Activated naive CD4-positive, alpha-beta T cell treated with anti-CD3 and anti-CD28 coated beads, Interleukin-2, amount 50 U/mL, for 24 hours (primary cell): ENCODE measurements around the gene OR8K1.

Experiments used
- H3K27ac Mint-ChIP-seq: one replicate; pipeline ENCODE4 v1.8.0; 2021; ENCODE audit warnings: mild to moderate bottlenecking, mixed read lengths
- H3K27me3 Mint-ChIP-seq: one replicate; pipeline ENCODE4 v1.8.0; 2021; ENCODE audit warnings: mixed read lengths
- H3K36me3 Mint-ChIP-seq: one replicate; pipeline ENCODE4 v1.8.0; 2021; ENCODE audit warnings: mixed read lengths
- H3K4me1 Mint-ChIP-seq: one replicate; pipeline ENCODE4 v1.8.0; 2021; ENCODE audit warnings: mixed read lengths
- H3K4me3 Mint-ChIP-seq: one replicate; pipeline ENCODE4 v1.8.0; 2021; ENCODE audit warnings: mild to moderate bottlenecking, mixed read lengths
- H3K9me3 Mint-ChIP-seq: one replicate; pipeline ENCODE4 v1.8.0; 2021; ENCODE audit warnings: mixed read lengths

Gene OR8K1

DNA sequence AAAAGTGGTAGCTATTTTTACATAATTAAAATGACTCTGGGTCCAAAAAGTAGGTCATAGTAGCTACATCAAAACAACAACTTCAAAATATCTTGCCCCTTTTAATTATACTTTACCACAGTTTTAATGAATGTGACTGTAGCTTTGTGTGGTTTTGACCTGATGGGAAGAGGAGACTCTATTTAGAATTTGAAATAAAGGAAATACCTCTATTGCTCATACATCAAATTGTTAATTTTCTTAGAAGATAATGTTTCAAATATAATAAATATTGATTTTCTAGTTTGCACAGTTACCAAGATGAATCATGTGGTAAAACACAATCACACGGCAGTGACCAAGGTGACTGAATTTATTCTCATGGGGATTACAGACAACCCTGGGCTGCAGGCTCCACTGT, at the start of gene OR8K1:
Gene OR8K1, plus strand, starts transcription at position 301 of the 400 bp plus-strand sequence. Its CDS starts 0 bp downstream, at position 301.
- no peak within 1 kb of the TSS for H3K27ac Mint-ChIP-seq
- no peaks in the 10 kb centered on the region for H3K36me3 Mint-ChIP-seq
- H3K9me3 Mint-ChIP-seq: peaks cover 7% of the 10 kb centered on the region
- no peak within 1 kb of the TSS for H3K4me3 Mint-ChIP-seq
- H3K4me1 Mint-ChIP-seq: no peaks in the 10 kb centered on the region
- no peaks in the 10 kb centered on the region for H3K27me3 Mint-ChIP-seq

DNA sequence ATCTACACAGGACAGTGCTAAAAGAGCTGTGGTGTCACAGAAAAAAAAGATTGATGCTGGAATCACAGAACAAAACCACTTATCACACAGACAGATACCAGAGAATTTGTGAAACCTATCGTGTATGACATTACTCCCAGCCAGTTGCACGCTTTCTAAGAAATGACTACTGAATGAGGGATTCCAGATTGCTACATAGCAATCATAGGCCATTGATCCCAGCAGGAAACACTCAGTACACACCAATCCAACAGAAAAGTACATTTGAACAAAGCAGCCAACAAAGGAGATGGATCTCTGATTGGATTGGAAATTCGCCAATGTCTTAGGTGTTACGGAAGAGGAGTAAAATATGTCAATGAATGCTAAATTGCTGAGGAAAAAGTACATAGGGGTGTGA, 48.9 kb upstream of the OR8K1 start:
- peaks cover 12% of the 10 kb centered on the region for H3K9me3 Mint-ChIP-seq
- no peaks in the 10 kb centered on the region for H3K27me3 Mint-ChIP-seq
- H3K4me1 Mint-ChIP-seq: no peaks in the 10 kb centered on the region

DNA sequence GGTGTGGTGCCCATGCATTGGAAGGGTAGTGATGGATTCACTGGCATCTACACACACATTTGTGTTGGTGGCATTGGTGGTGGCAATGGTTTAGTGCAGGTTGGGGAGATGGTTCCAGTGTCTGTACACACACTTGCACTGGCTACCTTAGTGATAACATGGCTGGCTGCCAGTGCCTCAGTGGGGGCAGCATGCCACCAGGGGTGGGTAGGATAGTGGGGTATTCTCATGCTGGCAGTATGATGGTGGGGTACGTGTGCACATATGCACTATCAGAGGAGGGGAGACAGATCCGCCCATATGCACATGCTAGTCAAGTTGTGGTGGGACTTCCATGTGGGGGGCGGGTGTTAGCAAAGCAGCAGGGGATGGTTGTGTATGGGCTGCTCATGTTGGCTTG, 38.0 kb upstream of the OR8K1 start:
- H3K9me3 Mint-ChIP-seq: peaks cover 25% of the 10 kb centered on the region

More for the DNA sequence above, 48.9 kb upstream of the OR8K1 start:
- no peak overlapping the region for H3K4me3 Mint-ChIP-seq
- no peaks in the 10 kb centered on the region for H3K36me3 Mint-ChIP-seq
- no peak overlapping the region for H3K27ac Mint-ChIP-seq

DNA sequence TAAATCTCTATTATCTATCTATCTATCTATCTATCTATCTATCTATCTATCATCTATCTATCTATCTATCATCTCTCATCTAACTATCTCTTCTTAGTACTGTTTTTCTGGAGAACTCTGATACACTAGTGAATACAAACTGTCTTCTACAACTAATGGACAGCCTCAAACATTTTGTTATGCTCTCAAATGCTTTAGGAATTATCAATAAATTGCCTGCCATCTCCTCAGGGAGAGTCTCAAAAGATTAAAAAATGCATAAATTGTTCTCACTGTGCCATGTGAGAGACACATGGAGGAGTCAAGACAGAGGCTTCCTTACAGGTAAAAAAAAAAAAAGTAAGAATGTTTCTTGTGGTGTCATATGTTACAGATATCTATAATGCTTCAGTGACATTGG, 31.0 kb upstream of the OR8K1 start, which contains the start of gene OR8K3:
Gene OR8K3, plus strand, starts transcription at position 301 of the 400 bp plus-strand sequence. CDS start 3,163 bp downstream, outside the sequence.
- peaks cover 4% of the 10 kb centered on the region for H3K9me3 Mint-ChIP-seq
- H3K27me3 Mint-ChIP-seq: no peaks in the 10 kb centered on the region
- no peak within 1 kb of the TSS for H3K4me3 Mint-ChIP-seq
- no peak within 1 kb of the TSS for H3K27ac Mint-ChIP-seq
- H3K36me3 Mint-ChIP-seq: no peaks in the 10 kb centered on the region
- no peaks in the 10 kb centered on the region for H3K4me1 Mint-ChIP-seq

More for the DNA sequence above, 38.0 kb upstream of the OR8K1 start:
- Mint-ChIP-seq H3K4me1 (no peaks in the 10 kb centered on the region), H3K27me3 (no peaks in the 10 kb centered on the region), H3K4me3 (no peak overlapping the region), H3K36me3 (no peaks in the 10 kb centered on the region), H3K27ac (no peak overlapping the region)

DNA sequence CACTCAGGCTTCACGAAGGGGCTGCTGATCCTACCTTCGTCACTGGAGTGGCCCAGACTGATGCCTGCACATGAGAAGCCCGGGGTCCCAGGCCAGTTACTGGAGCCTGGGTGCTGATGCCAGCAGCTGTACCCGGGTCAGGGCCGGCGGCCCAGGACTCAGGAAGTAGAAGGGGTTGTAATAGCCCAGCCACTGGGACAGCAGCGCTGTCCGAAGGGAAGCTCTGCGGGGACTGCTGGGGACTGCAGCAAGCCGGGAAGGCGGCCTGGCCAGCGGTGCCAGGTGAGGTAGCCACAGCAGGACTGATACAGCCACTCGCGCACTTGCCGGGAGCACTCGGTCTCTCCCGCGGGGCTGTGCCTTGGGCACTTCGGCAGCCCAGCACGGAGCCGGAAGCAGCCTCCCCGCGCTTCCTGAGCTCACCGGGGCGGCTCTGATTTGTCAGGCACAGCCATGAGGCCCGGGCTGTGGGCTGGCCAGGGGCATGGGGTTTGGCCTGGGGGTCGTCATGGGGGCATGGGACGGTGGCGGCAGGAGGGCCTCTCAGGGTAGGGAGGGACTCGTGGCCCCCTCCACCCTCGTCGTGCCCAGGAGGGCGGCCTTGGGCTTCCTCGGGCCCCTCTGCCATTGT, 13.9 kb upstream of the OR8K1 start:
- H3K36me3 Mint-ChIP-seq: no peaks in the 10 kb centered on the region
- H3K4me3 Mint-ChIP-seq: no peak overlapping the region
- H3K27ac Mint-ChIP-seq: no peak overlapping the region
- H3K9me3 Mint-ChIP-seq: no peaks in the 10 kb centered on the region
- no peaks in the 10 kb centered on the region for H3K4me1 Mint-ChIP-seq
- H3K27me3 Mint-ChIP-seq: no peaks in the 10 kb centered on the region

DNA sequence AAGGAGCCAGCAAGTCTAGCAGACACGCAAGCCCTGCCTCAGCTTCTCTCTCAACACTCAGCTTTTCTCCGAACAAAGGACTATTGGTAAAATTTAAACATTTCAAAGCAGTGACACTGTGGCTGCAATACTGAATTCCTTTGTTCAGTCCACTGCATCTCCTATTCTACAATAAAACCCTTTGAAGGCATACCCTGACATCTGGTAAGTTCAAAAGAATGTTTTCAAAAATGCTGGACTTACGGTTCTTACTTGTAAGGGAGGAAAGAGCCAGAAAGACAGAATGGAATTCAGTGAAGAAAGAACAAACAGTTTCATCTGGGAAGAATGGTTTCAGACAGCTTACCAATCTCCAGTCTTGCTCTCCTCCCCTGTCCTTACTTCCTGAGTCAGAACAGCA, 12.7 kb upstream of the OR8K1 start:
- H3K4me3 Mint-ChIP-seq: no peak overlapping the region
- H3K36me3 Mint-ChIP-seq: no peaks in the 10 kb centered on the region
- H3K27me3 Mint-ChIP-seq: no peaks in the 10 kb centered on the region
- no peaks in the 10 kb centered on the region for H3K9me3 Mint-ChIP-seq
- no peaks in the 10 kb centered on the region for H3K4me1 Mint-ChIP-seq
- H3K27ac Mint-ChIP-seq: no peak overlapping the region

DNA sequence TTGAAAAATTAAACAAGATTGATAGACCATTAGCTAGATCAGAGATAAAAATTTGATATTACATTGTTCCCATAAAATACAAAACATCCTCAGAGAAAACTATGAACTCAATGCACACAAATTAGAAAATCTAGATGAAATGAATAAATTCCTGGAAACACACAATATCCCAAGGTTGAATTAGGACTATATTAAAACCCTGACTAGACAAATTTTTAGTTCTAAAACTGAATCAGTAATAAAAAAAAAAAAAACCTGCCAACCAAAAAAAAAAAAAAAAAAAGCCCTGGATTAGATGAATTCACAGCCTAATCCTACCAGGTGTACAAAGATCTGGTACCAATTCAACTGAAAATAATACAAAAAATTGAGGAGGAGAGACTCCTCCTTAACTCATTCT, 5.5 kb upstream of the OR8K1 start:
- peaks cover 7% of the 10 kb centered on the region for H3K9me3 Mint-ChIP-seq
- no peaks in the 10 kb centered on the region for H3K36me3 Mint-ChIP-seq
- H3K27ac Mint-ChIP-seq: no peak overlapping the region
- H3K4me3 Mint-ChIP-seq: no peak overlapping the region
- H3K27me3 Mint-ChIP-seq: no peaks in the 10 kb centered on the region
- H3K4me1 Mint-ChIP-seq: no peaks in the 10 kb centered on the region

DNA sequence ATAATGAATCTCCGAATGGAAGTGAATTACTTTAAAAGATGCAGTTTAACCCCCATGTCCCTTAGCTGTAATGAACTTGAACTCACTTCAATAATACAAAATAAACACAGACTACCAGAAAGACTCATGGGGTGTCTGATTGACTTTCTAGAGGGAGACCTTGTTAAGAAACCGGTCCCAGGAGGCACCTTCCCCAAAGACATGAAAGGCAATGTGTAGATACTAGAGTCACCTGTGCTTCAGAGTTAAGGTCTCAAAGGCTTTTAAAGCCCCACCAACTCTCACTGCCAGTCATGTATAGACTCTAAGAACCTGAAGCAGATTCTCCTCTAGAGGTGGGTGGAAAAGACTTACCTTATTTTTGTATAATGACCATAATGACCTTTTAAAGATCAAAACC, 8.2 kb downstream of the OR8K1 start, which contains the start of gene OR8J1:
Gene OR8J1, plus strand, starts transcription at position 301 of the 400 bp plus-strand sequence. CDS start 5,956 bp downstream, outside the sequence.
- Mint-ChIP-seq H3K36me3 (no peaks in the 10 kb centered on the region), H3K9me3 (peaks cover 6% of the 10 kb centered on the region), H3K4me1 (no peaks in the 10 kb centered on the region), H3K27me3 (no peaks in the 10 kb centered on the region), H3K27ac (no peak within 1 kb of the TSS), H3K4me3 (no peak within 1 kb of the TSS)

DNA sequence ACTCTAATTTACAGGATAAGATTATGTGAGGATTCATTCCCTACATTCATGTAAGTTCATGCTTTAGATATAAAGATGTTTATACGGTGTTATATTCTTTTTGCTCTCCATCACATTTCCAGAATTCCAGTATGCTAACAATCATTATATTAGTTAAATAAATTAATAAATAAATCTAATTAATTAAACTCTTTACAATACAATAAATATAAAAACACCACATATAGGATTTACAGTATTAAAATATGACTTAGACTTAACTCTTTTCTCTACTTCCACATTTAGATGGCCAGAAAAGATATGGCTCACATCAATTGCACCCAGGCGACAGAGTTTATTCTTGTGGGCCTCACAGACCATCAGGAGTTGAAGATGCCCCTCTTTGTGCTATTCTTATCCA, 29.5 kb downstream of the OR8K1 start, which contains the start of gene OR8U1:
Gene OR8U1, plus strand, starts transcription at position 301 of the 400 bp plus-strand sequence. Its CDS starts 0 bp downstream, at position 301.
- Mint-ChIP-seq H3K4me3 (no peak within 1 kb of the TSS), H3K27me3 (no peaks in the 10 kb centered on the region), H3K9me3 (peaks cover 4% of the 10 kb centered on the region), H3K36me3 (no peaks in the 10 kb centered on the region), H3K4me1 (no peaks in the 10 kb centered on the region), H3K27ac (no peak within 1 kb of the TSS)

DNA sequence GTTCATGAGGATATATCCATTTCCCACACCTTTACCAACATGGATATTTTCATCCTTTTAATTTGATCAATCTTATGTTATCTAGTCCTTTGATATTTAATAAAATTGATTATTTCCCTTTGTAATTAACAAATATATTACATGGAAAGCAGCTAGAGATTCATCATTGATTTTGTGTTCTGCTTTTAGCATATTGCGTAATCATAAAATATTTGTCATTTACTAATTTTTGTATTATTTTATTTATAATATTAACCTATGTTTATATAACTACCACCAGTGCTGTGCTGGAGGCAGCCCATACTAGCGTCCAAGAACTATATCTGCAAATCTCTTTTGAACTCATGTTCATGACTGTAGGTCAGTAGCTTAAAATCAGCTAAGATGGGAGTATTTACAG, 34.3 kb downstream of the OR8K1 start:
- Mint-ChIP-seq H3K9me3 (no peaks in the 10 kb centered on the region), H3K4me1 (no peaks in the 10 kb centered on the region), H3K4me3 (no peak overlapping the region), H3K27ac (no peak overlapping the region), H3K36me3 (no peaks in the 10 kb centered on the region), H3K27me3 (no peaks in the 10 kb centered on the region)

DNA sequence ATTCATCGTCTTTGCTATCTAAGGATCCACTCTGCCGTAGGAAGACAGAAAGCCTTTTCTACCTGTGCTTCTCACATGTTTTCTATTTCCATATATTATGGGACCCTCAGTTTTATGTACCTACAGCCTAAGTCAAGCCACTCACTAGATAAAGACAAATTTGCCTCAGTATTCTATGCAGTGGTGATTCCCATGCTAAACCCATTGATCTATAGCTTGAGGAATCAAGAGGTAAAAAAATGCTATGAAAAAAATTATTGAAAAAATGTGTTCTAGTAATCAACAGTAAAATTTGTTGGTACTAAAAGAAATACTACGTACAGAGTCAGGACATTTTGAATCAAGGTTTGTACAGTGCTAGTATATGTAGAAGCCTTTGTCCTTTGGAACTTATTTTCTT, 48.5 kb downstream of the OR8K1 start:
- Mint-ChIP-seq H3K4me3 (no peak overlapping the region), H3K9me3 (peaks cover 4% of the 10 kb centered on the region), H3K36me3 (no peaks in the 10 kb centered on the region), H3K27ac (no peak overlapping the region), H3K4me1 (no peaks in the 10 kb centered on the region), H3K27me3 (no peaks in the 10 kb centered on the region)

DNA sequence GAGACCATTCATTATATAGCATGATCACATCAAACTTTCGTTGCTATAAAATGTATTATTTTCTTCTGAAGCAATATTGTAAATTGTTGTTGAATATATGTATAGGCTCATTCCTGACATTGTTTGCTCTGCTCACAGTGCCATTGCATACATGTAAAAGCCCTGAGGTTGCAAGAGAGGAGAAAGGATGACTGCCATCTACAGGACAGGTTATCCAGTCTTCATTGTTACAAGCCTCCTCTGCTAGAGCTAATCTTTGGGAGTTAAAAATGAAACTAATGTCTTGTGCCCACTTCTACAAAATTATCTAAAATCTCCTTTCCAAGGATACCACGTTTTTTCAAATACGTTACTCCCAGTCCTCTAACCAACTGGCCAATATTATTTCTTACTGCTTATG, 50.2 kb downstream of the OR8K1 start:
- Mint-ChIP-seq H3K9me3 (peaks cover 4% of the 10 kb centered on the region), H3K27me3 (no peaks in the 10 kb centered on the region), H3K36me3 (no peaks in the 10 kb centered on the region), H3K4me1 (no peaks in the 10 kb centered on the region), H3K4me3 (no peak overlapping the region), H3K27ac (no peak overlapping the region)
